Myocyte (in vitro differentiated cells): ENCODE data around the gene TSPAN16. TPM values are rescaled to one million over a fixed set of nuclear protein-coding genes. Genes with fewer than 3 reads are reported as not detected.

ENCODE experiments used
- DNase-seq: peaks from one replicate; pipeline ENCODE4 v3.0.0-alpha.2; 2012; ENCODE audit warnings: low read depth
- polyA plus RNA-seq: library from polyadenylated mRNA; unstranded; fragments of >200 nt; gene quantifications from one replicate; pipeline ENCODE4 v1.2.1, GENCODE V29; 2012; ENCODE audit warnings: missing spikeins
- total RNA-seq: library from RNA; depleted of rRNA; stranded (reverse); fragments of >200 nt; gene quantifications from 2 replicates; pipeline ENCODE4 v1.2.3, GENCODE V29; 2014

Gene TSPAN16
- total RNA-seq: not detected in 2 replicates
- polyA plus RNA-seq: not detected

- no peak for DNase-seq
These were observed at the start of gene TSPAN16 for GRCh38 chr19:11295665-11296245. TSS of gene TSPAN16 (plus strand) at chr19:11296160. CDS start at chr19:11296298, 138 bp downstream.

GRCh38 chr19:11246941-11247340 is 49.0 kb upstream of the TSPAN16 start:
- DNase-seq: no peak

- DNase-seq: no peak
These were observed 48.6 kb upstream of the TSPAN16 start for GRCh38 chr19:11247391-11247790.

GRCh38 chr19:11247934-11248333 is 48.0 kb upstream of the TSPAN16 start:
- DNase-seq: no peak

GRCh38 chr19:11248852-11249251 is 47.1 kb upstream of the TSPAN16 start:
- no peak for DNase-seq

- no peak for DNase-seq
These were observed 44.7 kb upstream of the TSPAN16 start for GRCh38 chr19:11251217-11251616.

- DNase-seq: no peak
These were observed 44.2 kb upstream of the TSPAN16 start for GRCh38 chr19:11251650-11252314.

- no peak for DNase-seq
These were observed 43.1 kb upstream of the TSPAN16 start for GRCh38 chr19:11252665-11253355.

- no peak for DNase-seq
These were observed 41.3 kb upstream of the TSPAN16 start for GRCh38 chr19:11254666-11255065.

- DNase-seq: peak; percentile 57
These were observed 39.8 kb upstream of the TSPAN16 start for GRCh38 chr19:11256189-11256588.

GRCh38 chr19:11257846-11258380 is 38.0 kb upstream of the TSPAN16 start:
- DNase-seq: no peak

GRCh38 chr19:11260996-11261395 is 35.0 kb upstream of the TSPAN16 start:
- DNase-seq: no peak

GRCh38 chr19:11261431-11261970 is 34.5 kb upstream of the TSPAN16 start:
- peak; percentile 23 for DNase-seq

GRCh38 chr19:11261971-11262839 is 33.8 kb upstream of the TSPAN16 start, which contains the start of gene DOCK6:
TSS of gene DOCK6 (minus strand) at chr19:11262524. CDS start at chr19:11262440, 84 bp downstream.
- peak; percentile 50 for DNase-seq

- no peak for DNase-seq
These were observed 32.2 kb upstream of the TSPAN16 start for GRCh38 chr19:11263726-11264125.

GRCh38 chr19:11264452-11265176 is 31.3 kb upstream of the TSPAN16 start:
- no peak for DNase-seq

GRCh38 chr19:11265177-11265784 is 30.7 kb upstream of the TSPAN16 start:
- no peak for DNase-seq

- peak; percentile 89 for DNase-seq
These were observed 30.1 kb upstream of the TSPAN16 start for GRCh38 chr19:11265785-11266236.

GRCh38 chr19:11267316-11268085 is 28.5 kb upstream of the TSPAN16 start:
- no peak for DNase-seq
